Kidney (tissue), 14 donors: ENCODE measurements around the gene EEF1AKMT1. TPM values are rescaled to one million over a fixed set of nuclear protein-coding genes. Genes with fewer than 3 reads are reported as not detected.
A peak's percentile ranks its signal among the peaks of the same experiment; 100 is the strongest.

Source experiments
- DNase-seq, 5 donors: peaks; one replicate each; pipeline ENCODE4 v3.0.0-alpha.2; 2013 to 2020
- FAIRE-seq: peaks from 2 replicates; lab custom pipeline; 2012; peaks lifted over from hg19 to GRCh38; lab: Jason Lieb, UNC
- H3K27ac ChIP-seq, 2 donors: one replicate each; pipeline ENCODE4 v1.7.0; 2013; ENCODE audit warnings: low read depth in 2 of 2, low read length in 2 of 2, inconsistent platforms in 1 of 2
- H3K27me3 ChIP-seq: one replicate; pipeline ENCODE4 v1.7.1; 2013; ENCODE audit warnings: low read length, inconsistent platforms; ENCODE audit not compliant: control insufficient read depth, insufficient read depth
- H3K36me3 ChIP-seq, 3 donors: one replicate each; pipeline versions ENCODE4 v1.7.0 to v1.7.1; 2013; ENCODE audit warnings: low read length in 3 of 3, control low read depth in 1 of 3, inconsistent platforms in 1 of 3; ENCODE audit not compliant: insufficient read depth in 3 of 3, control insufficient read depth in 2 of 3
- H3K4me1 ChIP-seq, 3 donors: one replicate each; pipeline versions ENCODE4 v1.7.0 to v1.7.1; 2013; ENCODE audit warnings: low read length in 3 of 3, inconsistent platforms in 1 of 3, low read depth in 1 of 3; ENCODE audit not compliant: control insufficient read depth in 2 of 3, insufficient read depth in 2 of 3
- H3K4me3 ChIP-seq, 3 donors: one replicate each; pipeline versions ENCODE4 v1.7.0 to v1.8.1; 2013; ENCODE audit warnings: low read length in 3 of 3, control low read depth in 1 of 3, inconsistent platforms in 1 of 3
- H3K9ac ChIP-seq, 3 donors: one replicate each; pipeline versions ENCODE4 v1.7.0 to v1.7.1; 2013; ENCODE audit warnings: low read length in 3 of 3, control low read depth in 1 of 3, inconsistent platforms in 1 of 3
- H3K9me3 ChIP-seq, 3 donors: one replicate each; pipeline versions ENCODE4 v1.7.0 to v1.7.1; 2013; ENCODE audit warnings: low read length in 3 of 3, control low read depth in 1 of 3, inconsistent platforms in 1 of 3; ENCODE audit not compliant: control insufficient read depth in 2 of 3, insufficient read depth in 1 of 3
- CTCF ChIP-seq: IDR thresholded peaks from 3 replicates; pipeline ENCODE4 v1.5.1; 2012; ENCODE audit warnings: mild to moderate bottlenecking, moderate library complexity, borderline replicate concordance; ENCODE audit not compliant: insufficient read depth; ENCODE audit errors: extremely low read depth
- intact Hi-C: fragments of 100-400 bp; cut with DNase I; formaldehyde crosslinking; loops from one replicate; pipeline ENCODE4 v1.11.1; 2022
- polyA plus RNA-seq: library from polyadenylated mRNA; stranded (reverse); fragments of 350-450 nt; fragmentation: Illumina TruSeq; extraction: RNeasy Lipid Tissue Mini Kit (QIAGEN cat#74804); gene quantifications from one replicate; pipeline ENCODE4 v1.2.3, GENCODE V29; 2014; ENCODE audit warnings: low read depth, low replicate concordance; ENCODE audit not compliant: insufficient read depth
- total RNA-seq: library from RNA; stranded (reverse); fragmentation: NEBNext Ultra II Directional; extraction: Animal tissue kit (Norgen Biotek cat#: 25700); gene quantifications from one replicate; pipeline ENCODE4 v1.2.1, GENCODE V29; 2021
- donor health status: control.
- donor health status: control.
- donor health status: control.
- donor health status: control.
- donor health status: control.
- donor health status: DM: yes; HTN: yes; CAD: no.
- donor health status: Normal renal cell carcinoma (clear cell type).

Gene EEF1AKMT1
- total and polyA plus RNA-seq, 2 donors from 2014 or later = 10.7 to 16.6 TPM

GRCh38 chr13:20729633-20730585 is 43.9 kb downstream of the EEF1AKMT1 start:
- H3K4me3 ChIP-seq = no peak overlapping the region
- H3K4me1 ChIP-seq = no peaks in the 10 kb centered on the region
- no peaks in the 10 kb centered on the region for H3K36me3 ChIP-seq
- no peak for DNase-seq
- no peak overlapping the region for H3K9ac ChIP-seq
- H3K27me3 ChIP-seq = no peaks in the 10 kb centered on the region
- no peak for TF ChIP-seq CTCF
- no peak overlapping the region for H3K27ac ChIP-seq
- no peaks in the 10 kb centered on the region for H3K9me3 ChIP-seq
- no peak for FAIRE-seq
- intact Hi-C loops = no loop called here

DNA sequence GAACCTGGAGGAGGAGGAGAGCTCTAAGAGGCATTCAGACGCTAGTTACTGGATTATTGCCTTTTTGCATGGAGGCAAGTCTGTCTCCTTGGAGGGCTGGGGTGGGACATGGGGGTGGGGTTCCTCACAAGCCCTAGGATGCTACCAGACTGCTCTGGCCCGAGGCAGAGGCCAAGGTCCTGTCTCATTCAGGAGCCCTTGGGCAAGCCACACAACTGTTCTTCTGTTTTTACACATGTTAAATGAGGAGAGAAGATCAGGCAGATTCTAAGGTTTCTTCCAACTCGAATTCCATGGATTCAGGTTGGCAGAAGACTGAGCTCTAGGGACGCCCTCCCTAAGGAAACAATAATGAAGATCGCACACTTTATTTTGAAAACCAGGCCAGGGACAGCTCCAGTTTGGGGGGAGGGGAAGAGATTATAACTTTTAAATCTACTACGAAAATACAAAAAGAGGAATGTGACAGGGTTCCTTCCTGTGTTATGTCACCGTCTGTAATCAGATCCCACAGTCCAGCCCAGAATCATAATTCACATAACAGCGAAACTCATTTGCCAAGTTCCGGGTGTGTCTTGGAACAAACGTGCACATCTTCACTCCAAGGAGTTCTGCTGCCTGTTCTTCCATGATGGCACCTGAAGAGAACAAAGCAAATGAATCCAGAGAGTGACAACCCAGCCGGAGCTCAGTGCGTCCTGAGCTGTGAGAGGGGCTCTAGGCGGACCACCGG is 45.0 kb downstream of the EEF1AKMT1 start:
- DNase-seq (peak in 2 of 5 donors; percentile 17 to 22), FAIRE-seq (no peak)
- no peak overlapping the region for H3K27ac ChIP-seq
- no peaks in the 10 kb centered on the region for H3K9me3 ChIP-seq
- H3K4me3 ChIP-seq = no peak overlapping the region
- no peaks in the 10 kb centered on the region for H3K27me3 ChIP-seq
- intact Hi-C loops = no loop called here
- no peak overlapping the region for H3K9ac ChIP-seq
- H3K36me3 ChIP-seq = no peaks in the 10 kb centered on the region
- H3K4me1 ChIP-seq = no peaks in the 10 kb centered on the region
- no peak for TF ChIP-seq CTCF

DNA sequence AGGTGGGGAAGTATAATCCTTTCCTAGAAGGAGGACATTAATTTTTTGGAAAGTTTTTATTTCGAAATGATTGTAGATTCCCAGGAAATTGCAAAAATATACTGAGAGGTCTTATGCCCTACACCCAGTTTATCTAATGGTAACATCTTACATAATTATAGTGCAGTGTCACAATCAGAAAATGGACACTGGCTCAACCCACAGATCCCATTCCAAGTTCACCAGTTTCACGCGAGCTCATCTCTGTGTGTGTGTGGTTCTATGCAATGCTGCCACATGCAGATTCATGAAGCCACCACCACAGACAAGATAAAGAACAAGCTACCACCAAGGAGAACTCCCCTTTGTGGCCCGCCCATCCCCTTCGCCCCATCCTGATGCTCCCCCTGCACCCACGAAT is 45.9 kb downstream of the EEF1AKMT1 start:
- intact Hi-C loops = no loop called here
- DNase-seq = no peak
- no peak for FAIRE-seq
- H3K4me3 ChIP-seq = no peak overlapping the region
- H3K9ac ChIP-seq = no peak overlapping the region
- H3K36me3 ChIP-seq = no peaks in the 10 kb centered on the region
- H3K9me3 ChIP-seq = no peaks in the 10 kb centered on the region
- TF ChIP-seq CTCF = no peak
- H3K4me1 ChIP-seq = no peaks in the 10 kb centered on the region
- no peak overlapping the region for H3K27ac ChIP-seq
- no peaks in the 10 kb centered on the region for H3K27me3 ChIP-seq
